ENCODE data around the gene NEDD4.

NEDD4 gene

GRCh38 chr15:55858661-55859060 lies 134.8 kb downstream of the NEDD4 start:
- no peak for TF ChIP-seq TAF1 (IDR thresholded peaks at IDR 0.05; ENCODE audit: borderline replicate concordance, insufficient read depth, low read length)
- no peak for TF ChIP-seq SIN3A (IDR thresholded peaks at IDR 0.05; ENCODE audit: borderline replicate concordance, insufficient read depth, low read length)
- TF ChIP-seq POLR2AphosphoS5 (IDR thresholded peaks at IDR 0.05; ENCODE audit: low read depth, low read length), result no peak
- no peak for TF ChIP-seq REST (IDR thresholded peaks at IDR 0.05; ENCODE audit: insufficient read depth in 1 of 2, low read depth in 2 of 2, low read length in 2 of 2)
- TF ChIP-seq FOXP2 (optimal IDR thresholded peaks at IDR 0.05; ENCODE audit: borderline replicate concordance, extremely low read depth, extremely low read length, insufficient read depth), result no peak

GRCh38 chr15:55856506-55857164 lies 136.8 kb downstream of the NEDD4 start:
- TF ChIP-seq FOXP2 (optimal IDR thresholded peaks at IDR 0.05; ENCODE audit: borderline replicate concordance, extremely low read depth, extremely low read length, insufficient read depth), result peak; percentile 57
- TF ChIP-seq TAF1 (IDR thresholded peaks at IDR 0.05; ENCODE audit: borderline replicate concordance, insufficient read depth, low read length), result no peak
- TF ChIP-seq REST (IDR thresholded peaks at IDR 0.05; ENCODE audit: insufficient read depth in 1 of 2, low read depth in 2 of 2, low read length in 2 of 2), result no peak
- peak; percentile 46; the same call in 1 of the 2 replicates for TF ChIP-seq POLR2AphosphoS5 (IDR thresholded peaks at IDR 0.05; ENCODE audit: low read depth, low read length)

DNA sequence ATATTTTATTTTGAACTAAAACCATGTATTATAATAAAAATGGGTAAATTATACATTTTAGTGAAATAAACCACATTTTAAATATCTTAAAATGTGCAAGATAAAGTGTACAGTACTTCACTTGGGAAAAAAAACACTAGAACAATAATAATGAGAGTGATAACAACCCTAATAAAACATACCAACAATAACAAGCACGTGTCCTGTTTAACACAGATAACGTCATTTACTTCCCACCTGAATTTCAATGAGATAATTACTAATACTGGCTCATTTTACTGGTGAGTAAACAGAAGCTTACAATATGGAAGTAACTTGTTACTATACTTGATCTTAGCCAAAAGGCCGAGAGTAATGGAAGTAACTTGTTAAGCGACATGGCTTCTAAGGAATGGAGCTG lies 140.3 kb downstream of the NEDD4 start:
- TF ChIP-seq SIN3A (IDR thresholded peaks at IDR 0.05; ENCODE audit: borderline replicate concordance, insufficient read depth, low read length) (no peak), TAF1 (IDR thresholded peaks at IDR 0.05; ENCODE audit: borderline replicate concordance, insufficient read depth, low read length) (no peak), REST (IDR thresholded peaks at IDR 0.05; ENCODE audit: insufficient read depth in 1 of 2, low read depth in 2 of 2, low read length in 2 of 2) (no peak), POLR2AphosphoS5 (IDR thresholded peaks at IDR 0.05; ENCODE audit: low read depth, low read length) (no peak), FOXP2 (optimal IDR thresholded peaks at IDR 0.05; ENCODE audit: borderline replicate concordance, extremely low read depth, extremely low read length, insufficient read depth) (no peak)

DNA sequence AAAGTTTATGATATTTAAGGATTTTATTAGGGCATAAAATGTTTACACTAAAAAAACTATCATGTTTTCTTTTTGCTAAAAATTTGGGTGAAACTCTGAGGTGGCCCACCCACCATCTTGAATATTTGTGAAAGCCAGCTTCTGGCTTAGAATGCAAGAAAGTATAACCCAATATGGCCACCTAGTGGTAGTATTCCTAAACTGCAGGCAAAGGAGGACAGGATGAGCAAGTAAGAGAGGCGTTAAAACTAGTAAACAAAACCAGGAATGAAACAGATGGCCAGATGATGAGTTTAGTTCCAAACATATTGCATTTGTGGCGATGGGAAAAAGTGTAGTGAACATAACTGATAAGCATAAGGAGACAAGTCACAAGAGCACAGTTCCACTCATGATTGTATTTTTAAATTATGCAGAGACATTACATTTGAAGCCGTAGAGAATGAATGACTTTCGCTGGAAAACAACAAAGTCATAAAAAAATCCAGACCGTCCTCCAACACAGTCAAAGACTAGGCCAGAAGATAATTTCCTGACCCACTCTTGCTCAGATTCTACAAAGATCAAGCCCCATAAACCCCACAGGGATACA lies 147.2 kb downstream of the NEDD4 start:
- TF ChIP-seq POLR2AphosphoS5 (IDR thresholded peaks at IDR 0.05; ENCODE audit: low read depth, low read length) (no peak), TAF1 (IDR thresholded peaks at IDR 0.05; ENCODE audit: borderline replicate concordance, insufficient read depth, low read length) (no peak), FOXP2 (optimal IDR thresholded peaks at IDR 0.05; ENCODE audit: borderline replicate concordance, extremely low read depth, extremely low read length, insufficient read depth) (no peak), REST (IDR thresholded peaks at IDR 0.05; ENCODE audit: insufficient read depth in 1 of 2, low read depth in 2 of 2, low read length in 2 of 2) (no peak), SIN3A (IDR thresholded peaks at IDR 0.05; ENCODE audit: borderline replicate concordance, insufficient read depth, low read length) (no peak)

Data from PFSK-1 (cell line).